Measurements from ENCODE around the gene PCDHGA8.
A peak's percentile ranks its signal among the peaks of the same experiment; 100 is the strongest.
"Not testable (repeated sequence)": the region's sequence is repeated elsewhere in the genome, so short reads cannot be mapped to it uniquely, and the experiment has no call there.

PCDHGA8 gene

DNA sequence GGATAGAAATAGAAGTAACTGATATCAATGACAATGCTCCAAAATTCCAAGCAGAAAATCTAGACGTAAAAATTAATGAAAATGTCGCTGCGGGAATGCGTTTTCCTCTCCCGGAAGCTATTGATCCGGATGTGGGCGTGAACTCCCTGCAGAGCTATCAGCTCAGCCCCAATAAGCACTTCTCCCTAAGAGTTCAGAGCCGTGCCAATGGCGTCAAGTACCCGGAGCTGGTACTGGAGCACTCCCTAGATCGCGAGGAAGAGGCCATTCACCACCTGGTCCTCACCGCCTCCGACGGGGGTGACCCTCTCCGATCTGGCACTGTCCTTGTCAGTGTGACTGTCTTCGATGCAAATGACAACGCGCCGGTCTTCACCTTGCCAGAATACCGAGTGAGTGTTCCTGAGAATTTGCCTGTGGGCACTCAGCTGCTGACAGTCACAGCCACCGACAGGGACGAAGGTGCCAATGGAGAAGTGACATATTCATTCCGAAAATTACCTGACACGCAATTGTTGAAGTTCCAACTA, 21.2 kb downstream of the PCDHGA8 start:
- no peak overlapping the region for H3K4ac ChIP-seq (ENCODE audit: low read depth, low read length)

DNA sequence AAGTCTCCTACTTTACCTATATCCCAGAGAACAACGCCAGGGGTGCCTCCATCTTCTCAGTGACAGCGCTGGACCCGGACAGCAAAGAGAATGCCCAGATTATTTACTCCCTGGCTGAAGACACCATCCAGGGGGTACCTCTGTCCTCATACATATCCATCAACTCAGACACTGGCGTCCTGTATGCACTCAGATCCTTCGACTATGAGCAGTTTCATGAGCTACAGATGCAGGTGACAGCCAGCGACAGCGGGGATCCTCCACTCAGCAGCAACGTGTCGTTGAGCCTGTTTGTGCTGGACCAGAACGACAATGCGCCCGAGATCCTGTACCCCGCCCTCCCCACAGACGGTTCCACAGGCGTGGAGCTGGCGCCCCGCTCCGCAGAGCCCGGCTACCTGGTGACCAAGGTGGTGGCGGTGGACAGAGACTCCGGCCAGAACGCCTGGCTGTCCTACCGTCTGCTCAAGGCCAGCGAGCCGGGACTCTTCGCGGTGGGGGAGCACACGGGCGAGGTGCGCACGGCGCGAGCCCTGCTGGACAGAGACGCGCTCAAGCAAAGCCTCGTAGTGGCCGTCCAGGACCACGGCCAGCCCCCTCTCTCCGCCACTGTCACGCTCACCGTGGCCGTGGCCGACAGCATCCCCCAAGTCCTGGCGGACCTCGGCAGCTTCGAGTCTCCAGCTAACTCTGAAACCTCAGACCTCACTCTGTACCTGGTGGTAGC, 22.3 kb downstream of the PCDHGA8 start:
- not testable (repeated sequence) for H3K4me3 ChIP-seq (ENCODE audit: low read depth, low read length); DNase-seq; H3K23ac ChIP-seq (ENCODE audit: low read length); H3K4ac ChIP-seq (ENCODE audit: low read depth, low read length); H4K12ac ChIP-seq (ENCODE audit: low read depth, low read length); H2BK5ac ChIP-seq (ENCODE audit: low read depth, low read length, poor library complexity); H3K18ac ChIP-seq (ENCODE audit: low read length); H3K4me2 ChIP-seq (ENCODE audit: low read length); H2AK5ac ChIP-seq (ENCODE audit: low read length); H4K91ac ChIP-seq (ENCODE audit: low read depth, low read length); H3K14ac ChIP-seq (ENCODE audit: low read length); H2BK12ac ChIP-seq (ENCODE audit: low read length); H3K27me3 ChIP-seq (ENCODE audit: insufficient read depth, low read length); H2BK120ac ChIP-seq (ENCODE audit: insufficient read depth, low read length, poor library complexity); H2AFZ ChIP-seq (ENCODE audit: insufficient read depth, low read length, poor library complexity); H3K79me2 ChIP-seq (ENCODE audit: control insufficient read depth, insufficient read depth, low read length, poor library complexity); H3K79me1 ChIP-seq (ENCODE audit: low read length); H4K8ac ChIP-seq (ENCODE audit: low read depth, low read length); H3K9ac ChIP-seq (ENCODE audit: low read length); H3K4me1 ChIP-seq (ENCODE audit: control insufficient read depth in 1 of 2, insufficient read depth in 2 of 2, low read length in 2 of 2); H3K27ac ChIP-seq (ENCODE audit: low read depth, low read length)
- H3K36me3 ChIP-seq (ENCODE audit: control insufficient read depth in 1 of 2, insufficient read depth in 2 of 2, low read length in 2 of 2), result peaks cover 23 to 27% of the 10 kb centered on the region in 2 experiments
- WGBS (ENCODE audit: extremely low coverage, insufficient coverage, insufficient read length), result no CpG with 5 or more reads among the region's 46 CpGs
- H3K9me3 ChIP-seq (ENCODE audit: insufficient read depth, low read depth, low read length), result peaks cover 27% of the 10 kb centered on the region

More for the DNA sequence above, 21.2 kb downstream of the PCDHGA8 start:
- Histone ChIP-seq H3K4me1 (ENCODE audit: control insufficient read depth in 1 of 2, insufficient read depth in 2 of 2, low read length in 2 of 2) (peaks cover 6 to 8% of the 10 kb centered on the region in 2 experiments), H3K23ac (ENCODE audit: low read length) (no peak overlapping the region), H2BK120ac (ENCODE audit: insufficient read depth, low read length, poor library complexity) (no peak overlapping the region), H3K4me3 (ENCODE audit: low read depth, low read length) (peak overlapping the region; percentile 70), H3K36me3 (ENCODE audit: control insufficient read depth in 1 of 2, insufficient read depth in 2 of 2, low read length in 2 of 2) (peaks cover 16 to 23% of the 10 kb centered on the region in 2 experiments), H2BK5ac (ENCODE audit: low read depth, low read length, poor library complexity) (no peak overlapping the region), H4K8ac (ENCODE audit: low read depth, low read length) (no peak overlapping the region), H3K27me3 (ENCODE audit: insufficient read depth, low read length) (no peaks in the 10 kb centered on the region), H2AK5ac (ENCODE audit: low read length) (no peak overlapping the region), H3K79me2 (ENCODE audit: control insufficient read depth, insufficient read depth, low read length, poor library complexity) (no peaks in the 10 kb centered on the region), H3K79me1 (ENCODE audit: low read length) (peaks cover 5% of the 10 kb centered on the region), H3K27ac (ENCODE audit: low read depth, low read length) (no peak overlapping the region), H3K4me2 (ENCODE audit: low read length) (peak overlapping the region; percentile 62), H3K18ac (ENCODE audit: low read length) (no peak overlapping the region), H2BK12ac (ENCODE audit: low read length) (no peak overlapping the region), H4K12ac (ENCODE audit: low read depth, low read length) (no peak overlapping the region), H4K91ac (ENCODE audit: low read depth, low read length) (no peak overlapping the region), H3K9me3 (ENCODE audit: insufficient read depth, low read depth, low read length) (peaks cover 24% of the 10 kb centered on the region), H3K9ac (ENCODE audit: low read length) (no peak overlapping the region), H3K14ac (ENCODE audit: low read length) (no peak overlapping the region), H2AFZ (ENCODE audit: insufficient read depth, low read length, poor library complexity) (no peak overlapping the region)
- WGBS (ENCODE audit: extremely low coverage, insufficient coverage, insufficient read length), result no CpG with 5 or more reads among the region's 25 CpGs
- DNase-seq, result no peak

DNA sequence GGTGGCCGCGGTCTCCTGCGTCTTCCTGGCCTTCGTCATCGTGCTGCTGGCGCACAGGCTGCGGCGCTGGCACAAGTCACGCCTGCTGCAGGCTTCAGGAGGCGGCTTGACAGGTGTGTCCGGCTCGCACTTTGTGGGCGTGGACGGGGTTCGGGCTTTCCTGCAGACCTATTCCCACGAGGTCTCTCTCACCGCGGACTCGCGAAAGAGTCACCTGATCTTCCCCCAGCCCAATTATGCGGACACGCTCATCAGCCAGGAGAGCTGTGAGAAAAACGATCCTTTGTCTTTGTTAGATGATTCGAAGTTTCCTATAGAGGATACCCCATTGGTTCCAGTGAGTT, 22.8 kb downstream of the PCDHGA8 start:
- H4K8ac ChIP-seq (ENCODE audit: low read depth, low read length); H3K18ac ChIP-seq (ENCODE audit: low read length); H2BK120ac ChIP-seq (ENCODE audit: insufficient read depth, low read length, poor library complexity); H3K14ac ChIP-seq (ENCODE audit: low read length); H2BK5ac ChIP-seq (ENCODE audit: low read depth, low read length, poor library complexity); H3K4me1 ChIP-seq (ENCODE audit: control insufficient read depth in 1 of 2, insufficient read depth in 2 of 2, low read length in 2 of 2); DNase-seq; H3K27me3 ChIP-seq (ENCODE audit: insufficient read depth, low read length); H2BK12ac ChIP-seq (ENCODE audit: low read length); H3K9ac ChIP-seq (ENCODE audit: low read length); H3K4ac ChIP-seq (ENCODE audit: low read depth, low read length); H4K12ac ChIP-seq (ENCODE audit: low read depth, low read length); H3K79me1 ChIP-seq (ENCODE audit: low read length); H3K23ac ChIP-seq (ENCODE audit: low read length); H3K4me2 ChIP-seq (ENCODE audit: low read length); H3K79me2 ChIP-seq (ENCODE audit: control insufficient read depth, insufficient read depth, low read length, poor library complexity); H3K4me3 ChIP-seq (ENCODE audit: low read depth, low read length); H2AFZ ChIP-seq (ENCODE audit: insufficient read depth, low read length, poor library complexity); H2AK5ac ChIP-seq (ENCODE audit: low read length); H3K27ac ChIP-seq (ENCODE audit: low read depth, low read length); H4K91ac ChIP-seq (ENCODE audit: low read depth, low read length): not testable (repeated sequence)
- H3K36me3 ChIP-seq (ENCODE audit: control insufficient read depth in 1 of 2, insufficient read depth in 2 of 2, low read length in 2 of 2), result peaks cover 21 to 26% of the 10 kb centered on the region in 2 experiments
- H3K9me3 ChIP-seq (ENCODE audit: insufficient read depth, low read depth, low read length), result peaks cover 24% of the 10 kb centered on the region
- WGBS (ENCODE audit: extremely low coverage, insufficient coverage, insufficient read length), result no CpG with 5 or more reads among the region's 24 CpGs

DNA sequence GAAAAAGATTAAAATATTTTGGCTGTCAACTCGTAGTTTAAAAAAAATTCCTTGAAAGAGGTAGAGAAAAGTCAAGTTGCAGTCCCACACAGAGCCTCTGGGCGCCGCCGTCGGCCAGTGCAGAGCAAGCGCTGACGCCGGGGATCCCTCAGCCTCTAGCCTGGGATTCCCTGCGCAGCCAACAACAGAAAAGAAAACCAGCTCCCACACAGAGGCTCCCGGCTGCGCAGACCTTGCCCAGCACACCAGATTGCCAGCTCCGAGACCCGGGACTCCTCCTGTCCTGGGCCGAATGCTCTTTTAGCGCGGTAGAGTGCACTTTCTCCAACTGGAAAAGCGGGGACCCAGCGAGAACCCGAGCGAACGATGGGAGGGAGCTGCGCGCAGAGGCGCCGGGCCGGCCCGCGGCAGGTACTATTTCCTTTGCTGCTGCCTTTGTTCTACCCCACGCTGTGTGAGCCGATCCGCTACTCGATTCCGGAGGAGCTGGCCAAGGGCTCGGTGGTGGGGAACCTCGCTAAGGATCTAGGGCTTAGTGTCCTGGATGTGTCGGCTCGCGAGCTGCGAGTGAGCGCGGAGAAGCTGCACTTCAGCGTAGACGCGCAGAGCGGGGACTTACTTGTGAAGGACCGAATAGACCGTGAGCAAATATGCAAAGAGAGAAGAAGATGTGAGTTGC, 25.2 kb downstream of the PCDHGA8 start, which contains the start of gene PCDHGB7:
Gene PCDHGB7, plus strand, starts transcription at position 184 of the 679 bp plus-strand sequence. Its CDS starts 183 bp downstream, at position 367.
- peak within 1 kb of the TSS; percentile 27 for H3K27ac ChIP-seq (ENCODE audit: low read depth, low read length)
- peak within 1 kb of the TSS; percentile 78 for H2BK120ac ChIP-seq (ENCODE audit: insufficient read depth, low read length, poor library complexity)
- not testable (repeated sequence) for H3K79me2 ChIP-seq (ENCODE audit: control insufficient read depth, insufficient read depth, low read length, poor library complexity); H3K27me3 ChIP-seq (ENCODE audit: insufficient read depth, low read length); H2AK5ac ChIP-seq (ENCODE audit: low read length); H3K79me1 ChIP-seq (ENCODE audit: low read length); H3K9ac ChIP-seq (ENCODE audit: low read length); H2BK12ac ChIP-seq (ENCODE audit: low read length); H3K23ac ChIP-seq (ENCODE audit: low read length); H3K4me1 ChIP-seq (ENCODE audit: control insufficient read depth in 1 of 2, insufficient read depth in 2 of 2, low read length in 2 of 2)
- peaks cover 39% of the 10 kb centered on the region for H3K9me3 ChIP-seq (ENCODE audit: insufficient read depth, low read depth, low read length)
- peak within 1 kb of the TSS; percentile 78 for H4K8ac ChIP-seq (ENCODE audit: low read depth, low read length)
- H2BK5ac ChIP-seq (ENCODE audit: low read depth, low read length, poor library complexity), result peak within 1 kb of the TSS; percentile 57
- peak within 1 kb of the TSS; percentile 97 for H2AFZ ChIP-seq (ENCODE audit: insufficient read depth, low read length, poor library complexity)
- DNase-seq, result peak; percentile 25 to 64
- peaks cover 36 to 41% of the 10 kb centered on the region in 2 experiments for H3K36me3 ChIP-seq (ENCODE audit: control insufficient read depth in 1 of 2, insufficient read depth in 2 of 2, low read length in 2 of 2)
- H3K18ac ChIP-seq (ENCODE audit: low read length), result peak within 1 kb of the TSS; percentile 90
- peak within 1 kb of the TSS; percentile 43 for H3K4ac ChIP-seq (ENCODE audit: low read depth, low read length)
- H4K91ac ChIP-seq (ENCODE audit: low read depth, low read length), result peak within 1 kb of the TSS; percentile 85
- peak within 1 kb of the TSS; percentile 89 for H4K12ac ChIP-seq (ENCODE audit: low read depth, low read length)
- no CpG with 5 or more reads among the region's 47 CpGs for WGBS (ENCODE audit: extremely low coverage, insufficient coverage, insufficient read length)
- H3K4me3 ChIP-seq (ENCODE audit: low read depth, low read length), result peak within 1 kb of the TSS; percentile 71
- H3K4me2 ChIP-seq (ENCODE audit: low read length), result peak within 1 kb of the TSS; percentile 69
- peak within 1 kb of the TSS; percentile 88 for H3K14ac ChIP-seq (ENCODE audit: low read length)
